Left cardiac atrium (tissue), 4 donors: ENCODE measurements around the gene ME1. TPM values are rescaled to one million over a fixed set of nuclear protein-coding genes. Genes with fewer than 3 reads are reported as not detected.
"Not testable (repeated sequence)": the region's sequence is repeated elsewhere in the genome, so short reads cannot be mapped to it uniquely, and the experiment has no call there.

ENCODE experiments used
- ATAC-seq, 2 donors: fragments of 200-7000 bp; cut with Tn5 transposase; one replicate each; pipeline ENCODE4 v1.9.1; 2020; ENCODE audit warnings: mild to moderate bottlenecking in 2 of 2, moderate library complexity in 2 of 2
- DNase-seq: peaks from one replicate; pipeline ENCODE4 v3.0.0-alpha.2; 2020
- intact Hi-C, 2 donors: fragments of 100-400 bp; cut with DNase I; formaldehyde crosslinking; loops; one replicate each; pipeline versions ENCODE4 v1.14.1 to v1.15.1; 2022 to 2023
- total RNA-seq, 2 donors: library from RNA; stranded (reverse); fragmentation: NEBNext Ultra II Directional; extraction: Animal tissue kit (Norgen Biotek cat#: 25700); gene quantifications; one replicate each; pipeline ENCODE4 v1.2.1, GENCODE V29; 2021
- donor health status: DM: no; HTN: yes; CAD: no.
- donor health status: DM: no; HTN: yes; CAD: no; lungs with severe emphysema.
- donor health status: DM: yes; HTN: yes; CAD: no.
- donor health status: Dilated cardiomyopathy.

ME1 gene
- total RNA-seq, 2 donors from 2014 or later: 23.4 to 34.8 TPM

DNA sequence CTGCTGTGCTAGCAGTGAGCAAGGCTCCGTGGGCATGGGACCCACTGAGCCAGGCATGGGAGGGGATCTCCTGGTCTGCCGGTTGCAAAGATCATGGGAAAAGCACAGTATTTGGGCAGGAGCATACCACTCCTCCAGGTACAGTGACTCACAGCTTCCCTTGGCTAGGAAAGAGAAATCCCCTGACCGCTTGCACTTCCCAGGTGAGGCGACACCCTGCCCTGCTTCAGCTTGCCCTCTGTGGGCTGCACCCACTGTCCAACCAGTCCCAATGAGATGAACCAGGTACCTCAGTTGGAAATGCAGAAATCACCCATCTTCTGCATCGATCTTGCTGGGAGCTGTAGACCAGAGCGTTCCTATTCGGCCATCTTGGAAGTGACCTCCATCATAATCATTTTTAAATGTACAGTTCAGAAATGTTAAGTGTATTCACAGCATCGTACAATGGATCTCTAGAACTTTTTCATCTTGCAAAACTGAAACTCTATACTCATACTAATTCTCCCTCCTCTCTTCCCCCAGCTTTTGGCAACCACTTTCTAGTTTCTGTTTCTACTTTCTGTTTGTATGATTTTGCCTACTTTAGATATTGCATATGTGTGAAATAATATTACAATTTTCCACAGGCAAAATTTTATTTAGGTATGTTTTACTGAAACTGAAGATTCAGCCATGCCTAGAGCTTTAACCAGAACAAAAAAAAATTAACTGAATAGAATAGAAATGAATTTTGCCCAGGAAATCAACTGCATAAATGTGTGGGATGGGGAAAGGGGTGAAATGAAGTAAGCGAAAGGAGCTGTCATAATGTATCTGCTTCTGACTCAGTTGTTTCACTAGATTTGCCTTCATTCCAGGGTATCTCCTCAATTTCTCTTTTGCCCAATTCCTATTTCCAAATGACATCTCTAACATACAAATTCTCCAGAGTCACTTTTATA lies 137.7 kb downstream of the ME1 start:
- ATAC-seq (no peak), DNase-seq (no peak)
- intact Hi-C loops: no loop called here

DNA sequence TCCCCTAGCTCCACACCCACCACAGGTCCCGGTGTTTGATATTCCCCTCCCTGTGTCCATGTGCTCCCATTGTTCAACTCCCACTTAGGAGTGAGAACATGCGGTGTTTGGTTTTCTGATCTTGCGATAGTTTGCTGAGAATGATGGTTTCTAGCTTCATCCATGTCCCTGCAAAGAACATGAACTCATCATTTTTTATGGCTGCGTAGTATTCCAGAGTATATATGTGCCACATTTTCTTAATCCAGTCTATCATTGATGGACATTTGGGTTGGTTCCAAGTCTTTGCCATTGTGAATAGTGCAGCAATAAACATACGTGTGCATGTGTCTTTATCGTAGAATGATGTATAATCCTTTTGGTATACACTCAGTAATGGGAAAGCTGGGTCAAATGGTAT lies 143.6 kb downstream of the ME1 start:
- ATAC-seq, intact Hi-C loops, DNase-seq: not testable (repeated sequence)

DNA sequence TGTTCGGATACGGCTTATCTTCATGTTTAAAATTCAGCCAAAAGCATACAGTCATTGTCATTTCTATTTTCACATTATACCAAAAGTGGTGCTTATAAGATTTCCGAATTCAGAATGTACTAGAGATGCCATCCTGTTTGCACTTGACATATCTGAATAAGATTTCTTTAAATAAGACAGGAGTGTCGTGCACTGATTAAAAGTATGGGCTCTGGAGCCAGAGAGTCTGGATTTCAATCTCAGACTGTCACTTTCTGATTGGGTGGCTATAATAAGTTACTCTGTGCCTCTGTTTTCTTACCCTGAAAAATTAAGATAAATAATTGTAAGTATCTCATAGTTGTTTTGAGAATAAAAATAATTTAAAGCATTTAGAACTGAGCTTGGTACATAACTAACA lies 144.9 kb downstream of the ME1 start:
- intact Hi-C loops: no loop called here
- ATAC-seq (peak; percentile 27 to 55), DNase-seq (no peak)

DNA sequence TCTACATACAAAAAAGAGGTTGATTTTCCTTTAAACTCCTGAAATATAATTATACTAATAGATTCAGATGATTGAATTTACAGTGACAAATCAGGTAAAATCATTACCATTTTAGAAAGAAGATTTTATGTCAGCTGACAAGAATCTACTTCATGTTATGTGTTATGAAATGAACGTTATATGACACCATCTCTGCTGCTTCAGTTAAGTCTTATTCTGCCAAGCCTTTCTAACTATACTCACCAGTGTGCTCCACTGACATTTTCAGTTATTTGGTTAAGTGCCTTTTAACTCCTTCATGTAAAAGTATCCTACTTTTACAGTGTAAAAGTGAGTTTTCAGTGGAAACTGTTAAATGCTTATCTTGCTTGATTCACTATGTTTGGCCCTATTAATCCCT lies 157.3 kb downstream of the ME1 start:
- no peak for DNase-seq
- ATAC-seq: peak in 1 of 2 donors; percentile 44
- intact Hi-C loops: no loop called here

DNA sequence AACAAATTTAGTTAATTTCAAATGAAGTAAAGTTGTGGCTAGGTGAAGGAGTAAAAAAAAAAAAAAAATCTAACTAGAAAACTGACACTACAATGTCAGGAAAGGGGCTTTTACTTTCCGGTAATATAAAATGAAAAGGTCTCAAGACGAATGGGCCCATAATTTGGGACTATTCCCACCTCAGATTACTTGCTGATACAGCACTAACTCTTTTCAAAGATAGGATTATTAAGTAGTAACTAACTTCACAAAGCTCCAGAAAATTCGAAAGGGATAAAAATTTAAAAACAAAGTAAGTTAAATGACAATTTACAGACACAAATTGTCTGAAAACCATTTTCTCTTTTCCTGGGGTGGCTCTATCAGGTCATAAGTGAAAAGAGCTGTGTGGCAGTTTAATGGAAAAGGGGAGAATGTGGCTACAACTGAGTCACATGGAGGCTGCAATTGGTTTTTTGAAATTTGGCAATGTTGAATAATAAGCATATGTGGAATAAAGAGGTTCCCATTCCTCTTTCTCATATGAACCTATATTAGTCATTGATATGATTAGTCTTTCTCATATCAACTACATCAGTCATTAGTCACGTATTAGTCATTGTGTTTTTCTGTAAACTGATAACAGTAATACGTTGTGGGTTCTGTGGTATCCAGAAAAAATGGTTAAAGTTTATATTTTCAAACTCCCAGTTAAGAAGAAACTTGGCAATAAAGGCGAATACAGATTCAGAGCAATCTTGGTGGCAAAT lies 159.7 kb downstream of the ME1 start:
- no peak for ATAC-seq
- intact Hi-C loops: no loop called here
- DNase-seq: no peak

DNA sequence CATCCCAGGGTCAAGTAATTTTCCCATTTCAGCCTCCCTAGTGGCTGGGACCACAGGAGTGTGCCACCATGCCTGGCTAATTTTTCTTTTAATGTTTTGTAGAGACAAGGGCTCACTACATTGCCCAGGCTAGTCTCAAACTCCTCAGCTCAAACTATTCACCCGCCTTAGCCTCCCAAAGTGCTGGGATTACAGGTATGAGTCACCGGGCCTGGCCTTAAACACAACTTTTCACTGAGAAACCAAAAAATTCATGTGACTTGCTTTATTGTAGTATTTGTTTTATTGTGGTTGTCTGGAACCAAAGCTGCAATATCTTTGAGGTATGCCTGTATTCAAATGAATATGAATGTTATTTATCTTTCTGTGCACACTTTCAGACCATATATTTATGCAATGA lies 165.5 kb downstream of the ME1 start:
- ATAC-seq (no peak), DNase-seq (no peak)
- intact Hi-C loops: no loop called here

DNA sequence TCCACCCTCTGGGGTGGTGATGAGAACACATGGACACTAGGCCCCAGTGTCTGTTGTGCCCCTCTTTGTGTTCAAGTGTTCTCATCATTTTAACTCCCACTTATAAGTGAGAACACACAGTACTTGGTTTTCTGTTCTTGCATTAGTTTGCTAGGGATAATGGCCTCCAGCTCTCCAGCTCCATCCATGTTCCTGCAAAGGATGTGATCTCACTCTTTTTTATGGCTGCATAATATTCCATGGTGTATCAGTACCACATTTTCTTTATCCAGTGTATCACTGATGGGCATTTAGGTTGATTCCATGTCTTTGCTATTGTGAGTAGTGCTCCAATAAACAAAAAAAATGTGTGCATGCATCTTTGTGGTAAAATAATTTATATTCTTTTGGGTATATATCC lies 170.3 kb downstream of the ME1 start:
- ATAC-seq (no peak), DNase-seq (no peak)
- intact Hi-C loops: no loop called here

DNA sequence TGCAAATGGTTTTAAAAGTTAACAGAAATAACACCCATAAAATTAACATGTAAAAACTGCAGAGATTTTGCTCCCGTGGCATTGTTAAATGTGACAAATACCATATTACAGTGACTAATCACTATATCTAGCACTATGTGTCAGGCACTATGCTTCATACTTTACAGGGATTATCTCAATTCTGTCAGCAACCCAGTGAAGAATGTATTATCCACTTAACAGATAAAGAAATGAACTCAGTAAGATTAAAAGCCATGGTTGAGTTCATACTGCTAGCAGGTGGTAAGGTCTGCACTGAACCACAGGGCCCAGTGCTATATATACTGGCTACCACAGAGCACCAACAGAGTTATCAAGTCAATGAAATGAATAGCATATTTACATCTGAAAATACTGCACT lies 172.3 kb downstream of the ME1 start:
- DNase-seq: no peak
- intact Hi-C loops: no loop called here
- ATAC-seq: peak; percentile 19 to 91

DNA sequence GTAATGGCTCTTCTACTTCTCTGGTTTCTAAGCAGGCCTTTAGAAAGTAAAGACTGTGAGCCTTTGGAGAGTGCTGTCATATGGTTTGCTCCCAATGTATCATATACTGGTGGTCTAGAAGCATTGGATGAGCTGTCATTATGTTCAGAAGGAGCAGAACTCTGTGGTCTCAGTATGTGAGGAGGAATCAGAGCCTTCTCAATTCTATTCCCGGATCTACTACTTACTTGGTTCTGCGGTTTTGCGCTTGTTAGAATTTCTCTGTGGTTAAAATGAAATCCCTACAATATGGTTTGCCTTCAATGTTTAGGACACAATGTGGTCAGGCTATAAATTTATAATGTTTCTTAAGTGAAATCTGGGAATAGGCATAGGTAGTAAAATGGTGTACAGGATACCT lies 173.1 kb downstream of the ME1 start:
- no peak for ATAC-seq
- no peak for DNase-seq
- intact Hi-C loops: no loop called here

DNA sequence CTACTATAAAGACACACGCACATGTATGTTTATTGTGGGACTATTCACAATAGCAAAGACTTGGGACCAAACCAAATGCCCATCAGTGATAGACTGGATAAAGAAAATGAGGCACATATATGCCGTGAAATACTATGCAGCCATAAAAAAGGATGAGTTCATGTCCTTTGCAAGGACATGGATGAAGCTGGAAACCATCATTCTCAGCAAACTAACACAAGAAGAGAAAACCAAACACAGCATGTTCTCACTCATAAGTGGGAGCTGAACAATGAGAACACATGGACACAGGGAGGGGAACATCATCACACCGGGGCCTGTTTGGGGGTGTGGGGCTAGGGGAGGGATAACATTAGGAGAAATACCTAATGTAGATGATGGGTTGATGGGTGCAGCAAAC lies 174.1 kb downstream of the ME1 start:
- ATAC-seq, intact Hi-C loops, DNase-seq: not testable (repeated sequence)

DNA sequence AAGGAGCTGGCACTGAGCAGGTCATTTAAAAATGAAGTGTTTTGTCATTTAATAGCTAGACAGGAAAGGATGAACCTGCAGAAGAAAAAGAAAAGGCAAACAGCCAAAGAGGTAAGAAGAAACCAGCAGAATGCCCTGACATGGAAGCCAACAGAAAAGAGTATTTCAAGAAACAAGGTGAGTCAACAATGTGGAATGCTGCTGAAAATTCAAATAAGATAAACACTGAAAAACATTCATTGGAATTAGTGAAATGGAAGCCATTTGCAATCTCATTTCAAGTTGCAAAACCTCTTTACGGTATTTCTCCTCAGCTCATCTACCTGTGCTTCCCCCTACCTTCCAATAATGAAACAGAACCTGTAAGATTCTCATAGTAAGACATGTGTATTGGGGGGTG lies 178.1 kb downstream of the ME1 start:
- intact Hi-C loops: no loop called here
- ATAC-seq (peak in 1 of 2 donors; percentile 49), DNase-seq (no peak)

DNA sequence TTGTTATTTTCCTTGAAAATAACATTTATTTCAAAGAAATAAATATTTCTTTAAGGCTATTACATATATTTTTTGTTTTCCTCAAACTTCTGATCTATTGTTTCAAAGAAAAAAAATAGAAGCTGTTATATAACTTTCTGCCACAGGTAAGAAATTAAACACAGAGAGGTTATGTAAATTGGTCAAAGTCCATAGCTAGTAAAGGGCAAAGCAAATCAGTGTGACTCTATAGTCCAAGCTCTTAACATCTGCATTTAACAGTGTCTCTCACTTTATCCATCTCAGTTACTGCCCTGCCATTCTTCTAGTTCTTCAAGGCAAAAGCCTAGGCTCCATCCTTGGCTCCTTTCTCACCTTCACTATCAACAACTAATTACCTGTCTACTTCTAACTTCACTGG lies 180.6 kb downstream of the ME1 start:
- intact Hi-C loops: no loop called here
- DNase-seq: no peak
- no peak for ATAC-seq

DNA sequence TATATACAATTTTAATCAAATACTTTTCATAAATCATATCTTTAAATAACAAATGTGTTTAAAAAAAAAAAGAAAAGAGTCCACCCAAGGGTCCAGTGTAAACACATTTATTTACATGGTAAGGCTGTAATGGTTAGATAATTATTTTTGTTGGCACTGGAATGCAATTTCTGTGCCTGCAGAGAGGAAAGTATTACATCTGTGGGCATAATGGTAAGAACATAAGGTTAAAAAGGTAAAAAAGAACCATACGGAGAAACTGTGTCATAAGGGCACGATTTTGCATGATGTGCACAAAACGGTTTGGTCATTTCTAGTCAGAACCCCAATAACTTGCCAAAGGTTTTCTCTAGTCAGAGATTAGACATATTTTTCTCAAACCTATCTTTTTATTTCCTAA lies 183.4 kb downstream of the ME1 start:
- ATAC-seq (no peak), DNase-seq (no peak)
- intact Hi-C loops: no loop called here

DNA sequence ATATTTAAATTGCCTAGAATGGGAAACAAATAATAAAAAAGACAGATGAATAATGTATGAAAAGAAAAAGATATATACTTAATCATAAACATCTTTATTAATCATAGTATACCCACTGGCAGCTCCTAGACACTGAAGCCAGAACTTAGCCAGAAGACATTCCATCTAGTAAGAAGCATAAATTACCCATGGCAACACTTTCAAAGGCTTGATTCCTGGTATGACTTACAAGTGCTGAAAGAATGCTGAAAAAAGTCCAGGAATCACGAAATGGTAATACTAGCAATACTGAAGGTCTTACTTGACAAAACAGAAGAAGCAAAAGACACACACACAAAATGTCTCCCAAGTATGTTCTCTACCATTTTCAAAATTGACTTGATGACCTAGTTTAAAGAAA lies 199.7 kb downstream of the ME1 start:
- DNase-seq (no peak), ATAC-seq (peak in 1 of 2 donors; percentile 56)
- intact Hi-C loops: loop anchor here in 1 of 2 donors (10.0 kb wide), 1 partner anchor 174 kb away; no protein-coding TSS in a partner anchor

DNA sequence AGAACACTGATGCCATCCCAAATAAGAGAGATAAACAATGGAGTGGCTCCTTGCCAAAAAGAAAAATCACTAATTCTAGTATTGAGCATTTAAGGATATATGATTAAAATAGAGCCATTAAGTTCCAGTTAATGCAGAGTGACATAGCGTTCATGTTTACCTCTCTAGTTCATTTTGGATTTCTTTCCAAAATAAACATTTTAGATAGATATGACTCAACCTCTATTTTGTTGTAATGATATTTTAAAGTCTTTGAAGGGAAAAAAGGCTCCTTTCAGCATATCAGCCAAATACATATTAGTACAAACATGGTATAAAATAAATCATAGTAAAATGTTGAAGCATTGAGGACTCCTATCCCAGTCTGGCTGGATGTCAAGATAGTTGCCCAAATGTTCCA lies 204.3 kb downstream of the ME1 start:
- ATAC-seq (no peak), DNase-seq (no peak)
- intact Hi-C loops: no loop called here

DNA sequence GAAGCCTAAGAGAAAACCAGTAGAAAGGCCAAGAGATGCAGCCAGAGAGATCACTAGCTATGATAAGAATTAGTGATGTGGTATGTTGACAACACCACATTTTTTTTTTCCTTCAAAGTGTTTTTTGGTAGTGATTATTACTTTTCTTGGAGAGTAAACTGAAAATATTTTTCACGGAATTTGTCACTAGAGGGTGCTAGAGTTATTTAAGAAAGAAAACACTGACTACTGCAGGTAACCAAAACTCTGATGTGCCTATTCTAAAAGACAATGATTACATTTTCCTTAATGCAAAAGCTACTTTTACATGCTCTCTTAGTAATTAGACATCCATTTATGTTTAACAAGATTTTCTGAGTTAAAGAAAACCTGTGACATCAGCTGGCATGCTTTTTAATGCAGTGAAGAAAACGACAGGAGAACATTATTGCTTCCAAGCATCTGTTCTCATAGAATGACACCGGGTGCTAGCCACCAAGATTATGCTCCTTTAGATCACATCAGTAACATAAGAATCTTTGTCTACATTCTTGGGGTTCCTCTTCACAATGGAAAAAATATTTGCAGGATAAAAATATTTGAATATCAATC lies 208.9 kb downstream of the ME1 start:
- DNase-seq: no peak
- intact Hi-C loops: loop anchor here (2.0 to 5.0 kb wide), 2 partner anchors 290 to 293 kb away; partner anchors contain the start of gene PRSS35 (in 1 of the 2)
- ATAC-seq: peak in 1 of 2 donors; percentile 35

DNA sequence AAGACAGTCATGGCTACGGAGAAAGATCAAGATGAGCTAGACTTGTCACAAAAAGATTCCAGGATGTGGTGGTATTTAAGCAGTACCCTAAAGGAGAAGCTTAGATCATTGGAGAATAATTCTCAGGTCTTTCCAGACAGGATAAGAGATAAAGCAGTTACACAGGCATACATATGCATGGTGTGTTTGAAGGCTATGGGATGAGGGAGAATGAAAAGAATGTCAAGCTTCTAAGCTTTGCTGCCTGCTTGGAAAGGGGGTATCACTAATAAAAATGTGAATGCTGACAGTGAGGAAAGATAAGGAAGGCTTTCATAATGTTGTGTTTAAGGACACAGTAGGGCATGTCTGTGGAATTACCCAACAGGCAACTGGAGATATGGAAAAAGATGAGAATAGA lies 209.6 kb downstream of the ME1 start:
- no peak for ATAC-seq
- intact Hi-C loops: loop anchor here in 1 of 2 donors (5.0 kb wide), 1 partner anchor 291 kb away; the partner anchor contains the start of gene PRSS35
- no peak for DNase-seq

DNA sequence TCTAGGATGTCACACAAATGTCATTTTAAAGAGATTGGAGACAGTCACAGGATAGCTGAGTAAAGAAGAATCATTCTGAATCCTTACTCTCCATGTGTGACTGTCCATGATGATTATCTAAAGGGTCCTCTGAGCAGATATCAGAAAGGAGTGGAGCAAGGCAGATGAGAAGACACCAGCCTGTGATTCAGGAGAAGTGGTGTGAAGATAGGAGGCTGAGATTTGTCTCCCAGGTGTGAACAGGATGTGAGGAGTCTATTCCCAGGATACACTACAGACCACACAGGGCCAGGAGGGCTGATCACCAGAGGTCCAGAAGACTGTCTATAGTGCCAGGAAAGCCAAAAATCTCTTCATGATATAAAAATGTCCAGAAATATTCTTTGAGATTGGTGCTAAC lies 210.7 kb downstream of the ME1 start:
- no peak for DNase-seq
- no peak for ATAC-seq
- intact Hi-C loops: loop anchor here in 1 of 2 donors (5.0 kb wide), 1 partner anchor 292 kb away; the partner anchor contains the start of gene PRSS35

DNA sequence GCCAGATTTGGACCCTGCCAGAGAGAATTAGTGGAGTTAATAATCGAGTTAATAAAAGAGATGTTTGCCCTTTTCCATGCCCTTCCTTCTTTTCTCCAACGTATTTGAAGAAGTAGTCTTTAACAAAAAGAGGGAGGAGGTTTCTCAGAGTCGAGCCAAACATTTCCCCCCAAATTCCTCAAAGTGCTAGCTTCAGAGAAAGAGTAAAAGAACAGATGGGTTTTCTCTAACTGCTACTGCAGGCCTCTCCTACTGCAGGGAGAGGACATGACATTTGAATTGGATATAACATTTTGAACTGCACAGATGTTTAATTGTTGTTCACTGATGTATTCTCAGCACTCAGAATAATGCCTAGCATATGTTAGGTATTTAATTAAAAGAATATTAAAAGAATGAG lies 212.2 kb downstream of the ME1 start:
- ATAC-seq (no peak), DNase-seq (no peak)
- intact Hi-C loops: loop anchor here in 1 of 2 donors (10.0 kb wide), 1 partner anchor 154 kb away; the partner anchor contains the start of genes DOP1A and UBE3D
